GM23248 (cell line): ENCODE data around the gene PAPLN. TPM values are rescaled to one million over a fixed set of nuclear protein-coding genes. Genes with fewer than 3 reads are reported as not detected.

Experiments
- DNase-seq: peaks from one replicate; pipeline ENCODE4 v3.0.0-alpha.2; 2015
- H2AFZ ChIP-seq: fragments of 200-600 bp; sonication (generic); 2 replicates; pipeline ENCODE4 v1.6.1; 2016; ENCODE audit warnings: antibody characterized with exemption
- H3F3A ChIP-seq: fragments of 200-600 bp; sonication (generic); 2 replicates; pipeline ENCODE4 v1.6.1; 2016; ENCODE audit warnings: mild to moderate bottlenecking, antibody characterized with exemption, mixed run types; ENCODE audit not compliant: insufficient read depth
- H3K27ac ChIP-seq: fragments of 200-600 bp; sonication (generic); 2 replicates; pipeline ENCODE4 v1.5.1; 2016; ENCODE audit warnings: mild to moderate bottlenecking
- H3K27me3 ChIP-seq: fragments of 200-600 bp; sonication (generic); replicated peaks from 2 replicates; pipeline ENCODE4 v1.6.1; 2016; ENCODE audit warnings: mild to moderate bottlenecking; ENCODE audit not compliant: insufficient read depth
- H3K36me3 ChIP-seq: fragments of 200-600 bp; sonication (generic); 2 replicates; pipeline ENCODE4 v1.6.1; 2016; ENCODE audit warnings: low read depth, mild to moderate bottlenecking
- H3K4me1 ChIP-seq: fragments of 200-600 bp; sonication (generic); 2 replicates; pipeline ENCODE4 v1.6.1; 2016; ENCODE audit warnings: mild to moderate bottlenecking; ENCODE audit not compliant: insufficient read depth
- H3K4me2 ChIP-seq: fragments of 200-600 bp; sonication (generic); one replicate; pipeline ENCODE4 v1.6.1; 2016; ENCODE audit warnings: mild to moderate bottlenecking; ENCODE audit not compliant: unreplicated experiment
- H3K4me3 ChIP-seq: fragments of 200-600 bp; sonication (generic); 2 replicates; pipeline ENCODE4 v1.5.1; 2016; ENCODE audit warnings: mild to moderate bottlenecking
- H3K79me2 ChIP-seq: fragments of 200-600 bp; sonication (generic); 2 replicates; pipeline ENCODE4 v1.6.1; 2016; ENCODE audit warnings: mild to moderate bottlenecking; ENCODE audit not compliant: insufficient read depth
- H3K9ac ChIP-seq: fragments of 200-600 bp; sonication (generic); 2 replicates; pipeline ENCODE4 v1.6.1; 2016; ENCODE audit warnings: mild to moderate bottlenecking
- H3K9me2 ChIP-seq: fragments of 200-600 bp; sonication (generic); 2 replicates; pipeline ENCODE4 v1.6.1; 2016; ENCODE audit warnings: mixed run types, mild to moderate bottlenecking, moderate library complexity; ENCODE audit not compliant: insufficient read depth
- H3K9me3 ChIP-seq: fragments of 200-600 bp; sonication (generic); one replicate; pipeline ENCODE4 v1.6.1; 2017; ENCODE audit warnings: low read depth
- H4K20me1 ChIP-seq: fragments of 200-600 bp; sonication (generic); 2 replicates; pipeline ENCODE4 v1.6.0; 2016; ENCODE audit not compliant: insufficient read depth
- EZH2 ChIP-seq: fragments of 200-600 bp; sonication (generic); IDR thresholded peaks from 2 replicates; pipeline ENCODE4 v1.6.1; 2018; ENCODE audit warnings: antibody characterized with exemption, mild to moderate bottlenecking; ENCODE audit not compliant: insufficient read depth, poor library complexity, severe bottlenecking
- EZH2phosphoT487 ChIP-seq: fragments of 200-600 bp; sonication (generic); IDR thresholded peaks from 2 replicates; pipeline ENCODE4 v1.6.1; 2018; ENCODE audit warnings: antibody characterized with exemption, moderate library complexity, mild to moderate bottlenecking, low read depth; ENCODE audit not compliant: insufficient read depth
- WGBS, 2 experiments: methylation state at CpG; one replicate each; pipeline ENCODE4 v1.1.6; 2015 to 2017; ENCODE audit warnings: low lambda C conversion rate in 2 of 2, low coverage in 1 of 2; ENCODE audit errors: missing lambda C conversion rate in 2 of 2; 5-methylcytosine and 5-hydroxymethylcytosine counted together
- in situ Hi-C: fragments of 300-500 bp; cut with MboI; formaldehyde crosslinking; loops from 2 replicates; pipeline ENCODE4 v1.15.0; 2020
- polyA plus RNA-seq: library from polyadenylated mRNA; unstranded; fragments of >200 nt; fragmentation: Nextera tagmentation; extraction: Ambion mirVana; gene quantifications from 2 replicates; pipeline ENCODE4 v1.2.1, GENCODE V29; 2016
- total RNA-seq: library from RNA; depleted of rRNA; stranded (reverse); fragments of >200 nt; shearing (Covaris generic); gene quantifications from 2 replicates; pipeline ENCODE4 v1.2.3, GENCODE V29; 2014

PAPLN gene
- total and polyA plus RNA-seq, 2 experiments from 2014 or later = 0.22 to 0.98 TPM

DNA sequence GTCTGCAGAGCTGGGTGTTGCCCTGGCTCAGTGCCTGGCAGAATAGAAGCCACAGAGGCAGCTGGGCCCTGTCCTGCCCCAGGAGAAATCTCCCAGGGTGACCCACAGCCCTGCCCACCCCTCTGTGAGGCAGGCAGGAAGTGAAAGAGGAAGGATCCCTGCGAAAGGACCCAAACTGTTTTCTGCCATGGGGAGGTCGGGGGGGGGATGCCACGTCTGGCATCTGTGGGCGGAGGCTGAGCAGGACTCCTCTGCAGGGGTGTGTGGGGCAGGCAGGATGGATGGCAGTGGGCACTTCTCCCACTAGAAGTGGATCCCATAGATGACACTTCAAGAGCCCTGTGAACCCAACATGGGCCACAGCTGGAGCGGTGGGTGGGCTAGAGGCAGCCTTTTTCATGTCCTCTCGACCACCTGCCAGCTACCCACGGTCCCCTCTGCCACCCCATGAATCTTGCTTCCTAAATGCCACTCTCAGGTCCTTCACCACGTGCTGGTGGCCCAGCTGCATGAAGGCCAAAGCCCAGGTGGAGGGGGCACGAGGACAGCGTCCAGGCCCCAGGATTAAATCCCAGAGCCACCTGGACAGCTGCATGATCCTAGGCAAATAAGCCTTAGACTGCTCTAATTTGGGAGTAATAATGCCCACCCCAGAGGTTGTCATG lies 3.6 kb downstream of the PAPLN start:
- H3K9ac ChIP-seq = no peak overlapping the region
- H2AFZ ChIP-seq = no peak overlapping the region
- in situ Hi-C loops = no loop called here
- 76 to 78% methylated on average over 7 to 10 of the region's 10 CpGs for WGBS, 2 experiments
- H3K4me3 ChIP-seq = no peak overlapping the region
- no peak for TF ChIP-seq EZH2phosphoT487
- no peak for TF ChIP-seq EZH2
- peaks cover 17% of the 10 kb centered on the region for H3K4me1 ChIP-seq
- H3K36me3 ChIP-seq = no peaks in the 10 kb centered on the region
- H3K79me2 ChIP-seq = no peaks in the 10 kb centered on the region
- no peaks in the 10 kb centered on the region for H3K9me2 ChIP-seq
- H3F3A ChIP-seq = peaks cover 12% of the 10 kb centered on the region
- no peaks in the 10 kb centered on the region for H4K20me1 ChIP-seq
- H3K27ac ChIP-seq = no peak overlapping the region
- H3K27me3 ChIP-seq = peaks cover 28% of the 10 kb centered on the region
- DNase-seq = no peak
- no peak overlapping the region for H3K4me2 ChIP-seq
- no peaks in the 10 kb centered on the region for H3K9me3 ChIP-seq

- H3K4me1 ChIP-seq = peaks cover 17% of the 10 kb centered on the region
- H3K79me2 ChIP-seq = no peaks in the 10 kb centered on the region
- no peaks in the 10 kb centered on the region for H3K36me3 ChIP-seq
- no peaks in the 10 kb centered on the region for H4K20me1 ChIP-seq
- H3K27me3 ChIP-seq = peaks cover 25% of the 10 kb centered on the region
- H3K27ac ChIP-seq = no peak overlapping the region
- H2AFZ ChIP-seq = no peak overlapping the region
- H3K9me2 ChIP-seq = no peaks in the 10 kb centered on the region
- H3K9me3 ChIP-seq = no peaks in the 10 kb centered on the region
- H3K4me2 ChIP-seq = no peak overlapping the region
- in situ Hi-C loops = no loop called here
- H3K4me3 ChIP-seq = no peak overlapping the region
- no peak for TF ChIP-seq EZH2
- no peak for TF ChIP-seq EZH2phosphoT487
- 58 to 60% methylated on average over 19 of the region's 19 CpGs for WGBS, 2 experiments
- no peak overlapping the region for H3K9ac ChIP-seq
- peaks cover 11% of the 10 kb centered on the region for H3F3A ChIP-seq
- peak; percentile 71 for DNase-seq
These were observed 4.3 kb downstream of the PAPLN start for GRCh38 chr14:73241481-73242165.

DNA sequence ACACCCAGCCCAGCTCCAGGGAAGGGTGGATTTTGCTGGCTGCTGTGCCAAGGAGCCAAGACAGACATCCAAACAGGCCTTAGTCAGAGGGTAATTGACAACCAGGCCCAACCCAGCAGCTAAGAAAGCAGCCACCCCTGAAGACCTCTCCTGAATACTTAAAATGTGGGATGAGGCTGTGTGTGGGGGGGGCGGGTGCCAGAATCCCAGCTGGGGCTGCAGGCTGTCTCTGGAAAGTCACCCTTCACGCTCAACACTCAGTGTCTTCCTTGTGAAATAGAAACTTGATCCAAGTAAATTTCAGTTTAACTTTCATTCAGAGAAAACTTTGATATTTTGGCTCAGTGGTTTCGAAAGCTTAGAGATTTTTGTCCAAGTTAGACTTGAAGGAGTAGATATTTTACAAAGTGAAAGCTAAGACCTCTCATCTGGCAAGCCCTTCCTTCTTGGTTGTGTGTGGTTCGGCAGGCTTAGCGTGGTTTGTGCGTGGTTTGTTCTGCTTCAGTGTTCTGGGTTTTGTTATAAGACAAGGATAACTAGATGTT lies 5.1 kb downstream of the PAPLN start:
- Histone ChIP-seq H3K27me3 (peaks cover 17% of the 10 kb centered on the region), H3K9ac (no peak overlapping the region), H4K20me1 (no peaks in the 10 kb centered on the region), H3K9me3 (no peaks in the 10 kb centered on the region), H3K79me2 (no peaks in the 10 kb centered on the region), H3K4me2 (peak overlapping the region; percentile 10), H3K4me3 (no peak overlapping the region; the same call in 1 of the 2 replicates), H3K36me3 (no peaks in the 10 kb centered on the region), H3K4me1 (peaks cover 17% of the 10 kb centered on the region), H3K27ac (no peak overlapping the region), H3F3A (peaks cover 8% of the 10 kb centered on the region), H3K9me2 (no peaks in the 10 kb centered on the region), H2AFZ (no peak overlapping the region)
- 27 to 29% methylated on average over 5 to 6 of the region's 6 CpGs for WGBS, 2 experiments
- in situ Hi-C loops = no loop called here
- no peak for DNase-seq
- no peak for TF ChIP-seq EZH2
- no peak for TF ChIP-seq EZH2phosphoT487

GRCh38 chr14:73243341-73243740 lies 6.0 kb downstream of the PAPLN start:
- 65 to 67% methylated on average over 3 of the region's 3 CpGs for WGBS, 2 experiments
- H3K9me2 ChIP-seq = no peaks in the 10 kb centered on the region

More at GRCh38 chr14:73243341-73243740, 6.0 kb downstream of the PAPLN start:
- H3F3A ChIP-seq = peaks cover 8% of the 10 kb centered on the region
- no peaks in the 10 kb centered on the region for H3K9me3 ChIP-seq
- H3K79me2 ChIP-seq = no peaks in the 10 kb centered on the region
- in situ Hi-C loops = no loop called here
- no peak overlapping the region for H3K27ac ChIP-seq
- no peaks in the 10 kb centered on the region for H3K36me3 ChIP-seq
- no peak overlapping the region for H2AFZ ChIP-seq
- no peak for TF ChIP-seq EZH2phosphoT487
- no peak for TF ChIP-seq EZH2
- H3K4me2 ChIP-seq = no peak overlapping the region
- no peak overlapping the region for H3K9ac ChIP-seq
- no peaks in the 10 kb centered on the region for H4K20me1 ChIP-seq
- H3K4me1 ChIP-seq = peaks cover 15% of the 10 kb centered on the region
- H3K27me3 ChIP-seq = peaks cover 17% of the 10 kb centered on the region
- DNase-seq = no peak
- no peak overlapping the region for H3K4me3 ChIP-seq
